Hippocampal formation (tissue), 2 donors: Measurements from ENCODE around the gene MICAL2.

Experiments used
- DNase-seq, 2 donors: peaks; one replicate each; lab custom pipeline; 2025; lab: John Stamatoyannopoulos, UW

Gene MICAL2

GRCh38 chr11:12287374-12288211, 177.2 kb downstream of the MICAL2 start:
- DNase-seq: no peak

- DNase-seq: peak; percentile 44 to 80
Measured at GRCh38 chr11:12288212-12288930, 178.0 kb downstream of the MICAL2 start.

- DNase-seq: no peak
Measured at GRCh38 chr11:12288931-12289666, 178.7 kb downstream of the MICAL2 start.

- DNase-seq: no peak
Measured at GRCh38 chr11:12289667-12290476, 179.5 kb downstream of the MICAL2 start.

GRCh38 chr11:12290477-12290922, 180.1 kb downstream of the MICAL2 start:
- peak in 1 of 2 donors; percentile 8 for DNase-seq

GRCh38 chr11:12291313-12291712, 180.9 kb downstream of the MICAL2 start:
- no peak for DNase-seq

- no peak for DNase-seq
Measured at GRCh38 chr11:12291766-12292165, 181.4 kb downstream of the MICAL2 start.

GRCh38 chr11:12292766-12293165, 182.4 kb downstream of the MICAL2 start:
- DNase-seq: no peak

- DNase-seq: no peak
Measured at GRCh38 chr11:12293486-12293885, 183.1 kb downstream of the MICAL2 start.

- no peak for DNase-seq
Measured at GRCh38 chr11:12294613-12295012, 184.2 kb downstream of the MICAL2 start.

- DNase-seq: no peak
Measured at GRCh38 chr11:12295943-12296342, 185.6 kb downstream of the MICAL2 start.

GRCh38 chr11:12298610-12299009, 188.2 kb downstream of the MICAL2 start:
- DNase-seq: no peak

- no peak for DNase-seq
Measured at GRCh38 chr11:12301379-12301778, 191.0 kb downstream of the MICAL2 start.

- no peak for DNase-seq
Measured at GRCh38 chr11:12303421-12304149, 193.2 kb downstream of the MICAL2 start.

GRCh38 chr11:12306830-12307229, 196.4 kb downstream of the MICAL2 start:
- DNase-seq: no peak

GRCh38 chr11:12312132-12312531, 201.7 kb downstream of the MICAL2 start:
- DNase-seq: no peak
